HL-60/S4 (cell line): ENCODE results near the gene CFAP57.
"Not testable (repeated sequence)": the region's sequence is repeated elsewhere in the genome, so short reads cannot be mapped to it uniquely, and the experiment has no call there.

Experiments
- in situ Hi-C: fragments of 300-500 bp; cut with MboI; formaldehyde crosslinking; loops from 2 replicates; pipeline ENCODE4 v1.14.3; 2022; ENCODE audit warnings: low sequenced_read_pairs

Gene CFAP57

DNA sequence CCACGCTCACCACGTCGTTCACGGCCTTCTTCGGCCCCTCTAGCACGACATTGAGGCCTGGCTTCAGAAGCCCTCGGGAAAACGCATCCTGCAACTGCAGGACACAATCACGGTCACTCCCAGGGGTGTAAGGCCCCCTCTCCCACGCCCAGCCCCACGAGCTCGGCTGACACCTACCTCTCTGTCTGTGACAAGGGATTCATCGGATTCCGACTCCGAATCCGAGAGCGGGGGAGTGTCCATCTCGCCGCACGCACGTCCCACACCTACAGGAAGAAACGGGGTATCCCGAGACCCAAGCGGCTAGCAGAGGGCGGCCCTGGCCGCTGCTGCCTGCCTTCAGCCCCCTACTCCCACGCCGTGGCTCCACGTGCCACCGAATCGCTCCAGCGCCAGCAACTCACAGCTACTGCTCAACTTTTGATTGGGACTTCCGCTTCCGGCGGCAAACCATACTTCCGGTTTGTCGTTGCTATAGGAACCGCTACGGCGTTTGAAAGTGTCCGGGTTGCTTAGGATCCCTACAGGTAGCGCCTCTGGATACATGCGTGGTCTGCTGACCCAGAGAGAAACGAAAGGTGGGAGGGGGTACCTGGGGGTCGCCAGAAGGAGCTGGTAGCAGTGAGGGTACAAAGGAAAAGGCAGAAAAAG lies at the start of gene CFAP57, which contains the start of gene EBNA1BP2:
Gene CFAP57, plus strand, starts transcription at position 455 of the 651 bp plus-strand sequence. CDS start 424 bp downstream, outside the sequence.
Gene EBNA1BP2, minus strand, starts transcription at position 415 of the 651 bp plus-strand sequence. Its CDS starts 172 bp downstream, at position 243.
- in situ Hi-C loops: no loop called here

DNA sequence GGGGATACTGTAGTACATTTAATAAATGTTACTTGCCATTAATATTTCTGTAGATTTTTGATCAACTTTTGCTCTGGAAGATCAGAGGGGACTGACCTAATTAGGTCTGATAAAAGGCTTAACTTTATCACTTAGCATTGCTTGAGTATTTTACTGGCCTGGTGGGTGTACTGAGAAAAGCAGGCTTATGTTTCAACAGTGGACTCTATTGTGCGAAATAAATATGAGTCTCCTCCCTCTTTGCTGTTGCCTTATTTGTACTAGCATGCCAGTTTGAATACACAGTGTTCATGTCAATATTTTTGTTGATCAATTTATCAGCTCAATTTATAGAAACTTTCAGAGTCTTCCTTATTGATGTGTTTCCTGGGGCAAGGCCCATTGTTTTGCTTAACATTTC lies 49.1 kb upstream of the CFAP57 start:
- in situ Hi-C loops: loop anchor here (25.0 kb wide), 1 partner anchor 511 kb away; no protein-coding TSS in a partner anchor

DNA sequence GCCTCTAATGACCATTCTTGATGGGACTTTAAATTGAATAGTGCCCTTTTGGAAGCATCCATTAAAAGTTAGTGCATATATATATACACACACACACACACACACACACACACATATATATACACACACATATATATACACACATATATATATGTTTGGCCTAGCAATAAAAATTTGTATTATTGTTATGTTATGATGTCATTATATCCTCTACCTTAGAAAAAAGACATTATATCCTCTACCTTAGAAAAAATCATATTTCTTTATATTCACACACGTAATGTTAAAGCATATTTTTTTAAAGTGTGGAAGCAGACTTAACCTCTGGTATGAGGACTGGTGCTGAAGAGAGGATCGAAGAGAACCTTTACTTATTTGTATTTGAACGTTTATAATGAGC lies 43.3 kb upstream of the CFAP57 start:
- in situ Hi-C loops: no loop called here

DNA sequence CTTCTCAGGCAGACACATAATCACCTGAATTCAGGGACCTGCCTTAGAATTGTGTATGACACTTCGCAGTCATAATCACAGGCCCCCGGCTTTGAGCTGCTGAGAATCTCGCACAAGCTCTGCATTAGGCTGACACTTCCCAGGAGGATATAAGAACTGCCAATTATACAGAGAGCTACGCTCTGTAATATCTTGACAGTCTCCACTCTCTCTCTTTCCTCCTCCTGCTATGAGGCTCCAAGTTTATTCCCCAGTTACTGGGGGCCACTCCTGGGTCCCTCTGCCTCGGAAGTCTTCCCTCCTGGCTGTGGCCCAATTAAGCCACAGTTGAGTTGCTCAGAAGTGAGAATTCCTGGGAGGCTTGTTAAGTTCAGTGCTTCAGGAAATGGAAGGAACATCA lies 42.7 kb upstream of the CFAP57 start:
- in situ Hi-C loops: no loop called here

DNA sequence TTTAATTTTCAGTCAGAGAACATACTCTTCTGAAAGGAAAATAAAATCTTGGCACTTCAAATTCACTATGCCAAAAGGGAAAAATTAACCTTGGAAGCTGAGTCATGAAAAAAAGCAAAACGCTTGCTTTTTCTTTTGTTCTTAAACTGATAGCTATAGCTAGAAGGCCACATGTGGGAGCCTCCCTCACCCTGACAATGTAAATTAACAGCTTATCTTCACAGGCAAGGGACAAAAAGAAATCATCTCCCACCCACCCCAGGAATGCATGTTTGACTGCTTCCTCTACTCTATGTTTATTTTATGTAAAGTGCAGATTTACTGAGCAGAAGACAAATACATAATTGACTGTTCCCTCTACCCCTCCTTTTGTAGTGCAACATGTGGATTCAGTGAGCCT lies 38.1 kb upstream of the CFAP57 start:
- in situ Hi-C loops: no loop called here

DNA sequence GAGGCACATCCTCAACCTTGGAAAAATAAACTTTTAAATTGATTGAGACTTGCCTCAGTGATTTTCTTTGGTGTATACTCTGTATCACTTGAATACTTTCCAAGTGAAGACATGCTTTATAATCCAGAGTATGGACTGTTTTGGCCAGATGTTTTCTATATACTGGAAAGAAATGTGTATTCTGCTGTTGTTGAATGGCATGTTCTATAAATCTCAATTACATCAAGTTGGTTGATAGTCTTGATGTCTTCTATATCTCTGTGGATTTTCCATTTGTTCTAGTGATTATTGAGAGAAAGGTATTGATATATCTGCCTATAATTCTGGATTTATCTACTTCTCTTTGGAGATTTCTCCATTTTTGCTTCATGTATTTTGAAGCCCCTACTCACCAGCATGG lies 37.5 kb upstream of the CFAP57 start:
- in situ Hi-C loops: no loop called here

DNA sequence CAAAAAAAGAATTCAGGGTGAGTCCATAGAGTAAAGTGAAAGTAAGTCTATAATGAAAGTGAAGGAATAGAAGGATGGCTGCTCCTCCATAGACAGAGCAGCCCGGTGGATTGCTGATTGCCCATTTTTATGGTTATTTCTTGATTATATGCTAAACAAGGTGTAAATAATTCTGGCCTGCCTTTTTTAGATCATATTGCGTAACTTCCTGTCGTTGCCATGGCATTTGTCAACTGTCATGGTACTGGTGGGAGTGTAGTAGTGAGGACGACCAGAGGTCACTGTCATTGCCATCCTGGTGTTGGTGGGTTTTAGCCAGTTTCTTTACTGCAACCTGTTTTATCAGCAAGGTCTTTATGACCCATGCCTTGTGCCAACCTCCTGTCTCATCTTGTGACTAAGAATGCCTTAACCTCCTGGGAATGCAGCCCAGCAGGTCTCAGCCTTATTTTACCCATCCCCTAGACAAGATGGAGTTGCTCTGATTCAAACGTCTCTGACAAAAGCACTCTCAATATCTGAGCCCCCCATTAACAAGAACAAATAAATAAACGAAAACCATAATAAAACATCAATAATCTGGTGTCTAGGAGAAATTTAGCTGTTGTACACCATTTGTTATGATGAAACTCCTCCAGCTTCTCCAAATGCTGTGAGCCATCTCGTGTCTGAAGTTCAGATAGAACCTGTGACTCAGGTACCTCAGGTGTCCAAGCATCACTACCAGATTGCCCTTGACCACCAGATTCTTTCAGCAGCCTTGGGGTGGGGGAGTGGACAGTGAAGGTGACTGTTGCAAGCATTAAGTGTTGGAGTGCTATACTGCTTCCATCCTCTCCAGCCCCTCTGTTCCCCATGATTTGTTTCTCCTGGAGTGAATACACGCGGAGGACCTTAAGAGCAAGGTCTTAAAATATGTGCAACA lies 36.0 kb upstream of the CFAP57 start:
- in situ Hi-C loops: no loop called here

DNA sequence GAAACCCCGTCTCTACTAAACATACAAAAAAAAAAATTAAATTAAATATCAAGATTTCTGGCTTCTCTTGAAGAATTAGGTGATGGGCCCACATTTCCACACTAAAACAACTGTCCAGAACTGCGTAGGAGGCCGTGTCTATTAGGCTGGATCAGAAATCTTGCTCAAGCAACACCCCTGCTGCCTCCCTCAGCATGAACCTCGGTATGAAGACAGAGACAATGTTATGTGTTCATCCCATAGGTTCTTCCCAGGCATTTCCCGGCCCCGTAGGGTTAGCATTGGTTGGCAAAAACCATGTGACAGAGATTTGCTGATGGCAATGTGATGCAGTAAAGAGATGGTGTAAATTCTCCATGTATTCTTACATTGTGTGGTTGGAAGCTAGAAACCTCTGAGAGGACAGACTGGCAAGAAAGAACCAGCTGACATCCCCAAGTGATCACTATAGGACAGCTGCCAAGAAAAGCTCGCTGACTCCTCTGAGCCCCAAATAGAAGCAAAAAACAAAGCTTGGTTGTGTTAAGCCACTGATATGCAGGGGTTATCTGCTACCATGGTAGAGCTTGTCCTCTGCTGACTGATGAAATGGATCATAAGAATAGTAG lies 34.6 kb upstream of the CFAP57 start:
- in situ Hi-C loops: no loop called here

DNA sequence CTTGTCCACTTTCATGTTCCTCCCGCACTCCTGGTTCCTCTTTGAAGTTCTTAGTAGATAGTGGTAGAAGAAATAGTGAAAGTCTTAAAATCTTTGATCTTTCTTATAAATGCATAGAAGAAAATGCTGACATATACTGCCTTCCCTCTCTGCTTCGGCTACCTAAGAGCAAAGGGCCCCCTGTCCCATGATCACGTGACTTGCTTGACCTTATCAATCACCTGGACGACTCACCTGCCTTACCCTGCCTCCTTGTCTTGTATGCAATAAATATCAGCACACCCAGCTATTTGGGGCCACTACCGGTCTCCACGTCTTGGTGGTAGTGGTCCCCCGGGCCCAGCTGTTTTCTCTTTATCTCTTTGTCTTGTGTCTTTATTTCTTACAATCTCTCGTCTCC lies 32.8 kb upstream of the CFAP57 start:
- in situ Hi-C loops: not testable (repeated sequence)

DNA sequence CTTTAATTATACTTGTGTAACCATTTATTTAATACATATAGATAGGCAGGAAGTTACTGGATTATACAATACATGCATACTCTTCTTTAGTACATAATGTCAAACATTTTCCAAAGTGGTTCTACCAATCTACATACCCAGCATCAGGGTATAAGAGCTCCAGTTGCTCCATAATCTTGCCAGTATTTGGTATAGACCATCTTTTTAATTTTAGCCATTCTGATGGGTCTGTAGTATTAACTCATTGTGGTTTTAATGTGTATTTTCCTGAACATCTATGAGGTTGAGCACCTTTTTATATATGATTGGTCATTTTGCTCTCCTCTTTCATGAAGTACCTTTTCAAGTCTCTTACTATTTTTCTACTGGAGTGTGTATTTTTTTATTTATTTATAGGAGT lies 32.1 kb upstream of the CFAP57 start:
- in situ Hi-C loops: no loop called here

DNA sequence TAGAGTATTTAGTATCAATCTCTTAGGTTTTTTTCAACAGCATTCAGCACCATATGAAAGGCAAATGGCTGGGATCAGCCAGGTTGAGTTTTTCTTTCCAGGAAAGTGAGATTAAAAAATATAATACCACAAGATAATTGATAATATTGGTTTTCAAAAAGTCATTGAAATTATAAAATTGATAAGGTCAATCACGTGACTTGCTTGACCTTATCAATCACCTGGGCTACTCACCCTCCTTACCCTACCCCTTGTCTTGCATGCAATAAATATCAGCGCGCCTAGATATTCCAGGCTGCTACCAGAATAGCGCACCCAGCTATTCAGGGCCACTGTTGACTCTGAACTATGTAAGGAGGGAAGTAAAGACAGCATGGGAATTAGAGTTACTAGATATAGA lies 31.5 kb upstream of the CFAP57 start:
- in situ Hi-C loops: no loop called here

DNA sequence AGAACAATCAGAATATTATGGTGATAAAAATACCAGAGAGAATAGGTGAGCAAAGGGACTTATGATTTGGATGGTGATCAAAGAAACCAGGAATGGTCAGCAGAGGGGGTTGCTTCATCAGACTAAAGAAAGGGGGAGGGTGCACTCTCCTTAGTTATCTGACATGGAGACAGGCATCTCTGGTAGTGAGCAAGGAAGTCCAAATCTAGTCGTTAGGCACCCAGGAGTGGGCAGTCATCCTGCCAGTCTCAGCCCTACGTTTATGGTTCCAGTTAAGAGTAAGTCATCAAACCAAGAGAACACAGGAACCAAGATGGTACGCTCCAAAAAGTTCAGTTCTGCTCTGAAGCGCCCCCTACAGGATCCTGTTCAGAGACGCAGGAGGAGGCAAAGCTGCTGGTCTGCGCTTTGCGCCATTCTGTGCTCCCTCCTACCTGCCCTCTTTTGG lies 28.7 kb upstream of the CFAP57 start:
- in situ Hi-C loops: no loop called here

DNA sequence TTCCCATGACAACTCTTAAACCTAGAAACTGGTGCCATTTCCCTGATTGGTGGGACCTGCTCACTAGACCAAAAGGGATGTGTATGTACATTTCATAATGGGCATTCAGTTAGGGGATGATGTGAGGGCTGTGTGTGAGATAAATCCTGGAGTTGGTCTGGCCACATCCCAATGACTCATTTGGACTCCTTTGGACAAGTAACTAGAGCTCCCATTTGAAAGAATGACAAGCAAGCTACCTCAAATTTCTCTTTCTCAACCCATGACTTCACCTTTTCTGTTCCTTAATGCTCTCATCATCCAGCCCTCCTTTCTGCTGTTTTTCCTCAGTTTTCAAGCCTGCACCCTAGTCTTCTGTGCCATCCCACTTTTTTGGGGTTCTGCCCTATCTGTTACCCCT lies 27.9 kb upstream of the CFAP57 start:
- in situ Hi-C loops: no loop called here

DNA sequence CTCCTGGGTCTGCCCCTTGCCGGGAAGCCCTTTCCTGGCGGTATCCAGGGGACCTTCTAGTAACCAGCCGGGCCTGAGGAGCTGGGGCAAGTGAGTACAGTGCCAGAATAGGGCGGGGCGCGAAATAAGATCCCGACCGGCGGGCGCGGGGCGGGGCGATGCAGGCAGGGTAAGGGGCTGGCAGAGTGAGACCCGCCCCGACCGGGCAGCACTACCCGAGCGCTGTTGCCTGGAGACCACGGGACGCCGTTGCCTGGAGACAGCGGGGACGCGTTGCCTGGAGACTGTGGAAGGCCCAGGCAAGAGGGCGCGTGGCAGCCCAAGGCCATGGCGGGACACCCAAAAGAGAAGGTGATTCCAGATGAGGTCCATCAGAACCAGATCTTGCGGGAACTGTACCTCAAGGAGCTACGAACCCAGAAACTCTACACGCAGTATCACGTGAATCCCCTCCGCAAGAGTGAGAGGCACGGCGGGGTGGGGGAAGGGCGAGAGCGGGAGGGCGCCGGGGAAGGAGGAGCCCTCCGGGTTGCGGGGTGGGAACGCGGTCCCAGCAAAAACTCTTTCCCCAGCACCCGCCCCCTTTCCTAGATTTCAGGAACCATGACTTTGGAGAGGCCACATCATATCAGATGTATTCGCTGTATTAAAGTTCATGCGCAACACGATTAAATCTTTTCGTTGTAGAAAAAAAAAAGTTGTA lies 24.4 kb upstream of the CFAP57 start:
- in situ Hi-C loops: no loop called here

DNA sequence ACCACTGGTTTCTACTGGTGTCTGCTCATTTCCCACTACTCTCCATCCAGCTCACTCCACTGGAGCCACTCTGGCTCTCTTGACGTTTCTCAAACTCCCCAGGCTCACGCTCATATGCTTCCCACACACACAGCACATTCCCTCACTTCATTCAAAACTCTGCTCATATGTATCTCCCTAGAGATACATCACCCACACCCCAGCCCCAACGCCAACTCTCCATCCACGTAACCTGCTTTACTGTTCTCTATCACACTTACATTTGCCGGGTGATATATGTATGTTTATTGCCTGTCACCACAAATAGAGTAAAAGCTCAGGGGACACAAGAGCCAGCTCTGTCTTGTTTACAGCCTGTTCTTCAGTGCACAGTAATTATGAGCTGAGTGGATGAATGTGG lies 22.2 kb upstream of the CFAP57 start:
- in situ Hi-C loops: no loop called here

DNA sequence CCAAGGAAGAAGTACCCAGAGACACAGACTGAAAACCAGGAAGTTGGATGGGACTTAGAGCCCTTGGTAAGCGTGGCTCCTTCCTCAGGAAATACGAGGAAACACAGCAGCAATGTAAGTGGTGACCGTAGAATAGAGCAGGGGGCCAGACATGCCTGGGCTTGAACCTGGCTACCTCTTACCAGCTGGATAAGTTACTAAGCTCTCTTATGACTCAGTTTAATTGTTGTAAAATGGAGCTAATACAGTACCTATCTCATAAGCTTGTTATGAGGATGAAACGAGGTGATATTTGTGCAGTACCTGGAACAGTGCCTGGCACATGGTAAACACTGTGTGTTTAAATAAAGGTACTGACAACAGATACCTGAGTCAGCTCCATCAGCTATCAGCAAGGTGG lies 19.3 kb upstream of the CFAP57 start:
- in situ Hi-C loops: no loop called here

DNA sequence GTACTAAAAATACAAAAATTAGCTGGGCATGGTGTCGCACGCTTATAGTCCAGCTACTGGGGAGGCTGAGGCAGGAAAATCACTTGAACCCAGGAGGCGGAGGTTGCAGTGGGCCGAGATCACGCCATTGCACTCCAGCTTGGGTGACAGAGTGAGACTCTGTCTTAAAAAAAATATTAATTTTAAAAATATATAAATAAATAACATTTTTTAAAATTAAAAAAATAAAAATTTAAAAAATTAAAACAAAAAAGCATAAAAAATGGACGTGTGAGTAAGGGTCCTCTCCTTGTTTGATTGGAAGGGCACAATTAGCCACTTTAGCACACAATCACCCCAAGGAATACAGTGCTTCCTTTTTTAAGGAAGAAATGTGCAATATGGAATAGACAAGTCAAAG lies 18.7 kb upstream of the CFAP57 start:
- in situ Hi-C loops: no loop called here

DNA sequence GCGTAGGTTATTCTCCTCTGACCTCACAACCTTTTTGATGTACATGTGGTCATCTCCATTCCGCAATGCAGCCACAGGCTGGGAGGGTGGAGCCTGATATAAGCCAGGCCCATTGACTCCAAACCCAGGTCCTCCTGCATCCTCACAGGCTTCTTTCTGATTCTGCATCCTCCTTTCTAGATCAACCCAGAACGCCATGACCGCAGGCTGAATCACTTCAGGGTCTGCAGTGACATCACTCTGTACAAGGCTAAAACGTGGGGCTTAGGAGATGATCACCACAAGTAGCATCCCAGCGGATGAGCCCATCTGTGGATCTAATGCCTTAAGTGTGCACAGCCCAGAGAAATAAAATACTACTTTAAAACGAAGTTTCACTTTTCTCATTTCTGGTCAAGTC lies 16.1 kb upstream of the CFAP57 start:
- in situ Hi-C loops: no loop called here

DNA sequence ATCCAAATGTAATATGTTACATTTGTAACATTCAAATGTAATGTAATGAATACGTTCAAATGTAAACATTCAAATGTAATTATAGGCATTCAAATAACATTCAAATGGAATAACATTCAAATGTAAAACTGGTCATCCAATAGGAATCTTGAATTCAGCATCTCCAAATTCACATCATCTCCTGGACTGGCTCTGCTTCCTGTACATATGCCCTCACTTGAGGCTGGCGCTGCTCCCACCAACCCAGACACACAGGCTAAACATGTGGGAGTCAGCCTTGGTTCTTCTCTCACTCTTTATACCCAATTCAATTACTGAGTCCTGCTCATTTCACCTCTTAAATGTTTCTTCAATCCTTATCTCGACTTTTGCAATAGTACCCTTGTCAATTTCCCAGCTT lies 7.0 kb upstream of the CFAP57 start:
- in situ Hi-C loops: no loop called here

DNA sequence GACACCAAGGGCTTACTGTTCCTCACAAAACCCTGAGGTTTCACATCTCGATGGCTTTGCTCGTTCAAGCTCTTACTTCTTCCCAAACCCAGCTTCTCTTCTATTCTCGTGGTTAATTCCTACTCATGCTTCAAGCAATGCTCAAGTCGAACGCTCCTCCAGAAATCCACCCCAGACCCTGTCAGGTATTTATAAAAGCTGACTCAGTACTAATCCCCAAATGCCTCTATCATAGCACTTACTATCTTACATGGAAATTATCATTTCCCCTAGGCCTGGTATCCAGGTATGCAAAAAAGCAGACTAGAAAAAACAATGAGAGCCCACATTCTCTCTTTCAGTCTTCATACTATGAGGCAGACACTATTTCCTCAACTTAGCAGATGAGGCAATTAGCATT lies 6.4 kb upstream of the CFAP57 start:
- in situ Hi-C loops: no loop called here

DNA sequence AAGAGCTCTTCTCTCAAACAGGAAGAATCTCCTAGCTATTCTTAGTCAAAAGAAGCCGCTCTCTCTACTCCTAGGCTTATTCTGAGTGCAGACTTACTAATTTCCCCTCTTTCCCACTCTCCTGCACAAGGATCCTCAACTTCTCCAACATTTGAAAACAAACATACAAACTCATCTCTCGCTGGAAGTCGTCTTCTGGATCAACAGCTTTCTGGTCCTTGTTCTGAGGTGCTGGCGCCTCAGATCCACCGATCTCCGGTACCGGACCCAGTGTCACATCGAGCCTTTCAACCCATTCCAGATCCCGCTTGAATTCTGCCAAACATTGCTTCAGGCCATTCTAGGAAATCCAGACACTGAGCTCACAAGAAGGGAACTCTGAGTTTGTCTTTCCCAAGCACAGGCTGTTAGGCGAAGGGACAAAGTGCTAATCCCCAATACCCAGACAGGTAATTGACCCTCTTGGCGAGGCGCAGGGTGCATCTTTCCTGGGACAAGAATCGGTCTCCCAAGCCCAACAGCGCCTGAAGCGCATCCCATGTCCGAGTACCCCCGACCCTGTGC lies 736 bp upstream of the CFAP57 start:
- in situ Hi-C loops: no loop called here
